ENCODE measurements around the gene PCDH9.

Gene PCDH9

GRCh38 chr13:66847541-66847940 lies 382.6 kb downstream of the PCDH9 start:
- Histone ChIP-seq H4K91ac (ENCODE audit: low read depth, low read length) (no peak overlapping the region), H3K4me1 (ENCODE audit: control insufficient read depth in 1 of 2, insufficient read depth in 2 of 2, low read length in 2 of 2) (no peaks in the 10 kb centered on the region), H3K18ac (ENCODE audit: low read length) (no peak overlapping the region)

GRCh38 chr13:66845393-66845792 lies 384.7 kb downstream of the PCDH9 start:
- Histone ChIP-seq H2BK5ac (ENCODE audit: low read depth, low read length, poor library complexity) (no peak overlapping the region), H3K4me3 (ENCODE audit: low read depth, low read length) (no peak overlapping the region), H3K23ac (ENCODE audit: low read length) (no peak overlapping the region), H2AFZ (ENCODE audit: insufficient read depth, low read length, poor library complexity) (no peak overlapping the region), H3K18ac (ENCODE audit: low read length) (no peak overlapping the region), H3K36me3 (ENCODE audit: control insufficient read depth in 1 of 2, insufficient read depth in 2 of 2, low read length in 2 of 2) (no peaks in the 10 kb centered on the region), H3K79me2 (ENCODE audit: control insufficient read depth, insufficient read depth, low read length, poor library complexity) (no peaks in the 10 kb centered on the region), H4K8ac (ENCODE audit: low read depth, low read length) (no peak overlapping the region), H3K27me3 (ENCODE audit: insufficient read depth, low read length) (no peaks in the 10 kb centered on the region), H3K27ac (ENCODE audit: low read depth, low read length) (no peak overlapping the region), H3K79me1 (ENCODE audit: low read length) (no peaks in the 10 kb centered on the region), H3K9ac (ENCODE audit: low read length) (no peak overlapping the region), H2BK12ac (ENCODE audit: low read length) (no peak overlapping the region), H3K4me1 (ENCODE audit: control insufficient read depth in 1 of 2, insufficient read depth in 2 of 2, low read length in 2 of 2) (no peaks in the 10 kb centered on the region), H3K4ac (ENCODE audit: low read depth, low read length) (no peak overlapping the region), H4K91ac (ENCODE audit: low read depth, low read length) (no peak overlapping the region), H3K14ac (ENCODE audit: low read length) (no peak overlapping the region), H2BK120ac (ENCODE audit: insufficient read depth, low read length, poor library complexity) (no peak overlapping the region), H4K12ac (ENCODE audit: low read depth, low read length) (no peak overlapping the region), H2AK5ac (ENCODE audit: low read length) (no peak overlapping the region), H3K9me3 (ENCODE audit: insufficient read depth, low read depth, low read length) (no peaks in the 10 kb centered on the region), H3K4me2 (ENCODE audit: low read length) (no peak overlapping the region)
- WGBS (ENCODE audit: extremely low coverage, insufficient coverage, insufficient read length), result no CpG with 5 or more reads among the region's 10 CpGs
- DNase-seq, result no peak

More at GRCh38 chr13:66847541-66847940, 382.6 kb downstream of the PCDH9 start:
- no peaks in the 10 kb centered on the region for H3K79me2 ChIP-seq (ENCODE audit: control insufficient read depth, insufficient read depth, low read length, poor library complexity)
- H4K12ac ChIP-seq (ENCODE audit: low read depth, low read length), result no peak overlapping the region
- no peak overlapping the region for H2BK12ac ChIP-seq (ENCODE audit: low read length)
- no peak overlapping the region for H2AK5ac ChIP-seq (ENCODE audit: low read length)
- H3K4me2 ChIP-seq (ENCODE audit: low read length), result no peak overlapping the region
- H3K36me3 ChIP-seq (ENCODE audit: control insufficient read depth in 1 of 2, insufficient read depth in 2 of 2, low read length in 2 of 2), result no peaks in the 10 kb centered on the region
- H3K27ac ChIP-seq (ENCODE audit: low read depth, low read length), result no peak overlapping the region
- no peaks in the 10 kb centered on the region for H3K79me1 ChIP-seq (ENCODE audit: low read length)
- no peak overlapping the region for H3K4ac ChIP-seq (ENCODE audit: low read depth, low read length)
- no peaks in the 10 kb centered on the region for H3K27me3 ChIP-seq (ENCODE audit: insufficient read depth, low read length)
- WGBS (ENCODE audit: extremely low coverage, insufficient coverage, insufficient read length), result no CpG with 5 or more reads among the region's 6 CpGs
- DNase-seq, result no peak
- no peak overlapping the region for H2BK120ac ChIP-seq (ENCODE audit: insufficient read depth, low read length, poor library complexity)
- H3K9ac ChIP-seq (ENCODE audit: low read length), result no peak overlapping the region
- H3K9me3 ChIP-seq (ENCODE audit: insufficient read depth, low read depth, low read length), result no peaks in the 10 kb centered on the region
- no peak overlapping the region for H2AFZ ChIP-seq (ENCODE audit: insufficient read depth, low read length, poor library complexity)
- H2BK5ac ChIP-seq (ENCODE audit: low read depth, low read length, poor library complexity), result no peak overlapping the region
- H4K8ac ChIP-seq (ENCODE audit: low read depth, low read length), result no peak overlapping the region
- no peak overlapping the region for H3K4me3 ChIP-seq (ENCODE audit: low read depth, low read length)
- no peak overlapping the region for H3K23ac ChIP-seq (ENCODE audit: low read length)
- no peak overlapping the region for H3K14ac ChIP-seq (ENCODE audit: low read length)

- no CpG with 5 or more reads among the region's 7 CpGs for WGBS (ENCODE audit: extremely low coverage, insufficient coverage, insufficient read length)
- Histone ChIP-seq H3K23ac (ENCODE audit: low read length) (no peak overlapping the region), H2BK12ac (ENCODE audit: low read length) (no peak overlapping the region), H3K4me2 (ENCODE audit: low read length) (no peak overlapping the region), H3K4ac (ENCODE audit: low read depth, low read length) (no peak overlapping the region), H2BK5ac (ENCODE audit: low read depth, low read length, poor library complexity) (no peak overlapping the region), H3K27me3 (ENCODE audit: insufficient read depth, low read length) (no peaks in the 10 kb centered on the region), H3K27ac (ENCODE audit: low read depth, low read length) (no peak overlapping the region), H3K79me1 (ENCODE audit: low read length) (no peaks in the 10 kb centered on the region), H2AFZ (ENCODE audit: insufficient read depth, low read length, poor library complexity) (no peak overlapping the region), H3K4me3 (ENCODE audit: low read depth, low read length) (no peak overlapping the region), H3K4me1 (ENCODE audit: control insufficient read depth in 1 of 2, insufficient read depth in 2 of 2, low read length in 2 of 2) (no peaks in the 10 kb centered on the region), H3K9me3 (ENCODE audit: insufficient read depth, low read depth, low read length) (no peaks in the 10 kb centered on the region), H3K79me2 (ENCODE audit: control insufficient read depth, insufficient read depth, low read length, poor library complexity) (no peaks in the 10 kb centered on the region), H3K14ac (ENCODE audit: low read length) (no peak overlapping the region), H4K8ac (ENCODE audit: low read depth, low read length) (no peak overlapping the region), H3K9ac (ENCODE audit: low read length) (no peak overlapping the region), H4K12ac (ENCODE audit: low read depth, low read length) (no peak overlapping the region), H3K36me3 (ENCODE audit: control insufficient read depth in 1 of 2, insufficient read depth in 2 of 2, low read length in 2 of 2) (no peaks in the 10 kb centered on the region), H4K91ac (ENCODE audit: low read depth, low read length) (no peak overlapping the region), H2BK120ac (ENCODE audit: insufficient read depth, low read length, poor library complexity) (no peak overlapping the region), H3K18ac (ENCODE audit: low read length) (no peak overlapping the region), H2AK5ac (ENCODE audit: low read length) (no peak overlapping the region)
- DNase-seq, result no peak
These were observed 385.2 kb downstream of the PCDH9 start for GRCh38 chr13:66844933-66845332.

- no peak overlapping the region for H2BK120ac ChIP-seq (ENCODE audit: insufficient read depth, low read length, poor library complexity)
- no peak overlapping the region for H3K23ac ChIP-seq (ENCODE audit: low read length)
- H2BK5ac ChIP-seq (ENCODE audit: low read depth, low read length, poor library complexity), result no peak overlapping the region
- H3K79me2 ChIP-seq (ENCODE audit: control insufficient read depth, insufficient read depth, low read length, poor library complexity), result no peaks in the 10 kb centered on the region
- no peaks in the 10 kb centered on the region for H3K79me1 ChIP-seq (ENCODE audit: low read length)
- no peak overlapping the region for H3K4me2 ChIP-seq (ENCODE audit: low read length)
- DNase-seq, result no peak
- H3K27ac ChIP-seq (ENCODE audit: low read depth, low read length), result no peak overlapping the region
- no peak overlapping the region for H3K4ac ChIP-seq (ENCODE audit: low read depth, low read length)
- H3K18ac ChIP-seq (ENCODE audit: low read length), result no peak overlapping the region
- no peaks in the 10 kb centered on the region for H3K4me1 ChIP-seq (ENCODE audit: control insufficient read depth in 1 of 2, insufficient read depth in 2 of 2, low read length in 2 of 2)
- no peaks in the 10 kb centered on the region for H3K9me3 ChIP-seq (ENCODE audit: insufficient read depth, low read depth, low read length)
- H3K4me3 ChIP-seq (ENCODE audit: low read depth, low read length), result no peak overlapping the region
- no peak overlapping the region for H2AFZ ChIP-seq (ENCODE audit: insufficient read depth, low read length, poor library complexity)
- no peak overlapping the region for H3K14ac ChIP-seq (ENCODE audit: low read length)
- no peaks in the 10 kb centered on the region for H3K27me3 ChIP-seq (ENCODE audit: insufficient read depth, low read length)
- no peak overlapping the region for H4K8ac ChIP-seq (ENCODE audit: low read depth, low read length)
- no peak overlapping the region for H3K9ac ChIP-seq (ENCODE audit: low read length)
- no peak overlapping the region for H4K91ac ChIP-seq (ENCODE audit: low read depth, low read length)
- H2BK12ac ChIP-seq (ENCODE audit: low read length), result no peak overlapping the region
- no peaks in the 10 kb centered on the region for H3K36me3 ChIP-seq (ENCODE audit: control insufficient read depth in 1 of 2, insufficient read depth in 2 of 2, low read length in 2 of 2)
- WGBS (ENCODE audit: extremely low coverage, insufficient coverage, insufficient read length), result no CpG with 5 or more reads among the region's 2 CpGs
- H2AK5ac ChIP-seq (ENCODE audit: low read length), result no peak overlapping the region
- no peak overlapping the region for H4K12ac ChIP-seq (ENCODE audit: low read depth, low read length)
These were observed 387.4 kb downstream of the PCDH9 start for GRCh38 chr13:66842766-66843165.

All from trophoblast cell (in vitro differentiated cells and primary cell).